Liver (tissue), 9 donors: ENCODE data around the gene DGKD. TPM values are rescaled to one million over a fixed set of nuclear protein-coding genes. Genes with fewer than 3 reads are reported as not detected.

Experiments used
- DNase-seq: peaks from one replicate; pipeline ENCODE4 v3.0.0-alpha.2; 2017; ENCODE audit warnings: low spot score
- H3K27ac ChIP-seq, 2 donors: one replicate each; pipeline ENCODE4 v1.7.0; 2013; ENCODE audit warnings: inconsistent platforms in 2 of 2, low read length in 2 of 2, control low read depth in 1 of 2, low read depth in 1 of 2, mild to moderate bottlenecking in 1 of 2
- H3K27me3 ChIP-seq, 4 donors: one replicate each; pipeline versions ENCODE4 v1.6.1 to v1.7.0; 2013; ENCODE audit warnings: low read length in 3 of 4, inconsistent platforms in 1 of 4, mild to moderate bottlenecking in 1 of 4, moderate library complexity in 1 of 4; ENCODE audit not compliant: control insufficient read depth in 4 of 4, insufficient read depth in 4 of 4
- H3K36me3 ChIP-seq, 4 donors: one replicate each; pipeline versions ENCODE4 v1.6.1 to v1.7.0; 2013; ENCODE audit warnings: low read length in 3 of 4, mild to moderate bottlenecking in 3 of 4, low read depth in 1 of 4, moderate library complexity in 1 of 4; ENCODE audit not compliant: control insufficient read depth in 4 of 4, insufficient read depth in 3 of 4
- H3K4me1 ChIP-seq, 4 donors: one replicate each; pipeline versions ENCODE4 v1.6.1 to v1.7.0; 2013; ENCODE audit warnings: low read length in 3 of 4, mild to moderate bottlenecking in 3 of 4, moderate library complexity in 1 of 4; ENCODE audit not compliant: control insufficient read depth in 4 of 4, insufficient read depth in 4 of 4
- H3K4me3 ChIP-seq, 3 donors: one replicate each; pipeline versions ENCODE4 v1.6.1 to v1.7.0; 2013; ENCODE audit warnings: low read length in 3 of 3, control low read depth in 1 of 3, low read depth in 1 of 3, mild to moderate bottlenecking in 1 of 3
- H3K9ac ChIP-seq, 2 donors: one replicate each; pipeline ENCODE4 v1.7.0; 2013; ENCODE audit warnings: low read length in 2 of 2, mild to moderate bottlenecking in 2 of 2, moderate library complexity in 2 of 2, control low read depth in 1 of 2, low read depth in 1 of 2
- H3K9me3 ChIP-seq, 4 donors: one replicate each; pipeline versions ENCODE4 v1.6.1 to v1.7.0; 2013; ENCODE audit warnings: low read length in 3 of 4; ENCODE audit not compliant: control insufficient read depth in 4 of 4
- ATF3 ChIP-seq: IDR thresholded peaks from 2 replicates; pipeline ENCODE4 v1.6.1; 2016; ENCODE audit warnings: antibody characterized with exemption
- EGR1 ChIP-seq, 2 donors: IDR thresholded peaks; 2 replicates each; pipeline ENCODE4 v1.6.1; 2016 to 2018; ENCODE audit warnings: antibody characterized with exemption in 2 of 2, low read depth in 2 of 2
- FOXA1 ChIP-seq: IDR thresholded peaks from 2 replicates; pipeline ENCODE4 v1.6.1; 2016; ENCODE audit warnings: antibody characterized with exemption
- FOXA2 ChIP-seq: IDR thresholded peaks from 2 replicates; pipeline ENCODE4 v1.6.1; 2016; ENCODE audit warnings: antibody characterized with exemption
- GABPA ChIP-seq, 2 donors: IDR thresholded peaks in 1 of 2; conservative IDR thresholded peaks in 1 of 2; 2 replicates each; pipeline ENCODE4 v1.6.1; 2016; ENCODE audit warnings: antibody characterized with exemption in 2 of 2, mild to moderate bottlenecking in 1 of 2, moderate library complexity in 1 of 2
- HNF4A ChIP-seq, 2 donors: conservative IDR thresholded peaks; 2 replicates each; pipeline ENCODE4 v1.6.1; 2016; ENCODE audit warnings: antibody characterized with exemption in 2 of 2, mild to moderate bottlenecking in 2 of 2
- HNF4G ChIP-seq: IDR thresholded peaks from 2 replicates; pipeline ENCODE4 v1.6.1; 2016; ENCODE audit warnings: antibody characterized with exemption
- JUND ChIP-seq, 2 donors: IDR thresholded peaks; 2 replicates each; pipeline ENCODE4 v1.6.1; 2016; ENCODE audit warnings: antibody characterized with exemption in 2 of 2
- MAX ChIP-seq: IDR thresholded peaks from 2 replicates; pipeline ENCODE4 v1.6.1; 2016; ENCODE audit warnings: antibody characterized with exemption
- NR2F2 ChIP-seq: IDR thresholded peaks from 2 replicates; pipeline ENCODE4 v1.6.1; 2016; ENCODE audit warnings: antibody characterized with exemption
- RAD21 ChIP-seq, 2 donors: IDR thresholded peaks; 2 replicates each; pipeline ENCODE4 v1.6.1; 2016; ENCODE audit warnings: antibody characterized with exemption in 2 of 2, mild to moderate bottlenecking in 2 of 2
- RXRA ChIP-seq, 2 donors: IDR thresholded peaks; 2 replicates each; pipeline ENCODE4 v1.6.1; 2017 to 2018; ENCODE audit warnings: antibody characterized with exemption in 2 of 2, mild to moderate bottlenecking in 1 of 2
- SP1 ChIP-seq: IDR thresholded peaks from 2 replicates; pipeline ENCODE4 v1.6.1; 2018; ENCODE audit warnings: antibody characterized with exemption, mild to moderate bottlenecking
- TAF1 ChIP-seq: conservative IDR thresholded peaks from 2 replicates; pipeline ENCODE4 v1.6.1; 2016; ENCODE audit warnings: antibody characterized with exemption, mild to moderate bottlenecking
- YY1 ChIP-seq: IDR thresholded peaks from 2 replicates; pipeline ENCODE4 v1.6.1; 2016; ENCODE audit warnings: antibody characterized with exemption, mild to moderate bottlenecking
- ZBTB33 ChIP-seq: IDR thresholded peaks from 2 replicates; pipeline ENCODE4 v1.6.1; 2016; ENCODE audit warnings: antibody characterized with exemption
- WGBS: extraction: QIAGEN DNeasy Blood & Tissue Kit; methylation state at CpG from one replicate; pipeline ENCODE4 v1.1.7; 2013; 5-methylcytosine and 5-hydroxymethylcytosine counted together
- polyA plus RNA-seq, 2 donors: library from polyadenylated mRNA; stranded (reverse) in 1 of 2; unstranded in 1 of 2; fragments of 200-250 nt in 1 of 2; fragments of >200 nt in 1 of 2; fragmentation: Nextera tagmentation in 1 of 2; extraction: Ambion mirVana in 1 of 2; gene quantifications; one replicate each; pipeline versions ENCODE4 v1.2.1 to v1.2.3, GENCODE V29; 2013 to 2015
- total RNA-seq, 2 donors: library from RNA; depleted of rRNA; stranded (reverse); fragments of >200 nt; gene quantifications; one replicate each; pipeline ENCODE4 v1.2.3, GENCODE V29; 2014
- TF ChIP-seq, protein P1 (sequence below): fragments of 150-350 bp; IDR thresholded peaks from 2 replicates; pipeline ENCODE4 v1.5.1; 2017; ENCODE audit warnings: improper control_type of control experiment, low read depth, low read length; ENCODE audit not compliant: missing input control
- TF ChIP-seq, protein P2 (sequence below): IDR thresholded peaks from 2 replicates; pipeline ENCODE4 v1.6.1; 2016; ENCODE audit warnings: antibody characterized with exemption, mild to moderate bottlenecking
- donor health status: healthy.
- donor health status: healthy.
- donor health status: healthy.
- donor health status: healthy.
- donor health status: healthy.

DGKD gene
- total and polyA plus RNA-seq, 4 donors = 4.8 to 16.4 (median 8.2) TPM

GRCh38 chr2:233468047-233468740 lies 113.9 kb downstream of the DGKD start:
- Histone ChIP-seq H3K27me3 (no peaks in the 10 kb centered on the region), H3K27ac (no peak overlapping the region), H3K36me3 (peaks cover 9 to 73% (median 20%) of the 10 kb centered on the region in 4 donors), H3K9me3 (no peaks in the 10 kb centered on the region), H3K4me3 (no peak overlapping the region), H3K9ac (no peak overlapping the region), H3K4me1 (no peaks in the 10 kb centered on the region)
- DNase-seq = no peak
- 94% methylated on average over 22 of the region's 22 CpGs for WGBS
- TF ChIP-seq JUND (IDR thresholded peaks at IDR 0.05) = no peak
- TF ChIP-seq TAF1 = no peak
- no peak for TF ChIP-seq RXRA (IDR thresholded peaks at IDR 0.05)
- TF ChIP-seq YY1 = no peak
- TF ChIP-seq GABPA (IDR thresholded peaks at IDR 0.05 in 1 of 2, conservative IDR thresholded peaks at IDR 0.05 in 1 of 2) = no peak
- no peak for TF ChIP-seq NR2F2
- TF ChIP-seq ZBTB33 = no peak
- TF ChIP-seq FOXA1 = no peak
- no peak for TF ChIP-seq HNF4A (conservative IDR thresholded peaks at IDR 0.05)
- TF ChIP-seq EGR1 (IDR thresholded peaks at IDR 0.05; ENCODE audit: low read depth in 2 of 2) = no peak
- TF ChIP-seq, protein P1, sequence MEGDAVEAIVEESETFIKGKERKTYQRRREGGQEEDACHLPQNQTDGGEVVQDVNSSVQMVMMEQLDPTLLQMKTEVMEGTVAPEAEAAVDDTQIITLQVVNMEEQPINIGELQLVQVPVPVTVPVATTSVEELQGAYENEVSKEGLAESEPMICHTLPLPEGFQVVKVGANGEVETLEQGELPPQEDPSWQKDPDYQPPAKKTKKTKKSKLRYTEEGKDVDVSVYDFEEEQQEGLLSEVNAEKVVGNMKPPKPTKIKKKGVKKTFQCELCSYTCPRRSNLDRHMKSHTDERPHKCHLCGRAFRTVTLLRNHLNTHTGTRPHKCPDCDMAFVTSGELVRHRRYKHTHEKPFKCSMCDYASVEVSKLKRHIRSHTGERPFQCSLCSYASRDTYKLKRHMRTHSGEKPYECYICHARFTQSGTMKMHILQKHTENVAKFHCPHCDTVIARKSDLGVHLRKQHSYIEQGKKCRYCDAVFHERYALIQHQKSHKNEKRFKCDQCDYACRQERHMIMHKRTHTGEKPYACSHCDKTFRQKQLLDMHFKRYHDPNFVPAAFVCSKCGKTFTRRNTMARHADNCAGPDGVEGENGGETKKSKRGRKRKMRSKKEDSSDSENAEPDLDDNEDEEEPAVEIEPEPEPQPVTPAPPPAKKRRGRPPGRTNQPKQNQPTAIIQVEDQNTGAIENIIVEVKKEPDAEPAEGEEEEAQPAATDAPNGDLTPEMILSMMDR = no peak
- TF ChIP-seq FOXA2 = no peak
- no peak for TF ChIP-seq HNF4G
- TF ChIP-seq ATF3 = no peak
- TF ChIP-seq MAX = no peak
- no peak for TF ChIP-seq SP1
- TF ChIP-seq, protein P2, sequence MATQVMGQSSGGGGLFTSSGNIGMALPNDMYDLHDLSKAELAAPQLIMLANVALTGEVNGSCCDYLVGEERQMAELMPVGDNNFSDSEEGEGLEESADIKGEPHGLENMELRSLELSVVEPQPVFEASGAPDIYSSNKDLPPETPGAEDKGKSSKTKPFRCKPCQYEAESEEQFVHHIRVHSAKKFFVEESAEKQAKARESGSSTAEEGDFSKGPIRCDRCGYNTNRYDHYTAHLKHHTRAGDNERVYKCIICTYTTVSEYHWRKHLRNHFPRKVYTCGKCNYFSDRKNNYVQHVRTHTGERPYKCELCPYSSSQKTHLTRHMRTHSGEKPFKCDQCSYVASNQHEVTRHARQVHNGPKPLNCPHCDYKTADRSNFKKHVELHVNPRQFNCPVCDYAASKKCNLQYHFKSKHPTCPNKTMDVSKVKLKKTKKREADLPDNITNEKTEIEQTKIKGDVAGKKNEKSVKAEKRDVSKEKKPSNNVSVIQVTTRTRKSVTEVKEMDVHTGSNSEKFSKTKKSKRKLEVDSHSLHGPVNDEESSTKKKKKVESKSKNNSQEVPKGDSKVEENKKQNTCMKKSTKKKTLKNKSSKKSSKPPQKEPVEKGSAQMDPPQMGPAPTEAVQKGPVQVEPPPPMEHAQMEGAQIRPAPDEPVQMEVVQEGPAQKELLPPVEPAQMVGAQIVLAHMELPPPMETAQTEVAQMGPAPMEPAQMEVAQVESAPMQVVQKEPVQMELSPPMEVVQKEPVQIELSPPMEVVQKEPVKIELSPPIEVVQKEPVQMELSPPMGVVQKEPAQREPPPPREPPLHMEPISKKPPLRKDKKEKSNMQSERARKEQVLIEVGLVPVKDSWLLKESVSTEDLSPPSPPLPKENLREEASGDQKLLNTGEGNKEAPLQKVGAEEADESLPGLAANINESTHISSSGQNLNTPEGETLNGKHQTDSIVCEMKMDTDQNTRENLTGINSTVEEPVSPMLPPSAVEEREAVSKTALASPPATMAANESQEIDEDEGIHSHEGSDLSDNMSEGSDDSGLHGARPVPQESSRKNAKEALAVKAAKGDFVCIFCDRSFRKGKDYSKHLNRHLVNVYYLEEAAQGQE = no peak
- no peak for TF ChIP-seq RAD21 (IDR thresholded peaks at IDR 0.05)
